Esophagus squamous epithelium (tissue), 5 donors: ENCODE data around the gene MRPS26. TPM values are rescaled to one million over a fixed set of nuclear protein-coding genes. Genes with fewer than 3 reads are reported as not detected.

Experiments used
- DNase-seq: peaks from one replicate; lab custom pipeline; 2025; lab: John Stamatoyannopoulos, UW
- H3K27ac ChIP-seq, 4 donors: fragments of 200-600 bp; sonication (generic); one replicate each; pipeline ENCODE4 v1.5.1; 2016 to 2019; ENCODE audit warnings: mild to moderate bottlenecking in 1 of 4
- H3K27me3 ChIP-seq, 4 donors: fragments of 200-600 bp; sonication (generic); 1 replicate in 3 of 4; 2 replicates in 1 of 4; pipeline versions ENCODE4 v1.5.1 to v1.6.0; 2017 to 2021; ENCODE audit warnings: antibody characterized with exemption in 1 of 4
- H3K36me3 ChIP-seq, 3 donors: fragments of 200-600 bp; sonication (generic); one replicate each; pipeline ENCODE4 v1.5.1; 2016 to 2019
- H3K4me1 ChIP-seq, 3 donors: fragments of 200-600 bp; sonication (generic); one replicate each; pipeline ENCODE4 v1.5.1; 2017 to 2019
- H3K4me3 ChIP-seq, 4 donors: fragments of 200-600 bp; sonication (generic); 1 replicate in 3 of 4; 2 replicates in 1 of 4; pipeline ENCODE4 v1.5.1; 2016 to 2019; ENCODE audit warnings: mild to moderate bottlenecking in 2 of 4, moderate library complexity in 1 of 4
- H3K9me3 ChIP-seq, 3 donors: fragments of 200-600 bp; sonication (generic); one replicate each; pipeline ENCODE4 v1.5.1; 2016 to 2019
- CTCF ChIP-seq, 6 experiments: fragments of 450-650 bp in 4 of 6; fragments of 200-600 bp in 2 of 6; sonication (generic) in 2 of 6; IDR thresholded peaks; one replicate each; pipeline ENCODE4 v1.5.1; 2016 to 2019; ENCODE audit warnings: antibody characterized with exemption in 6 of 6, mild to moderate bottlenecking in 4 of 6, moderate library complexity in 4 of 6
- POLR2A ChIP-seq, 4 donors: fragments of 450-650 bp; IDR thresholded peaks; one replicate each; pipeline ENCODE4 v1.6.1; 2017; ENCODE audit warnings: antibody characterized with exemption in 4 of 4, mild to moderate bottlenecking in 4 of 4, moderate library complexity in 3 of 4
- WGBS, 2 donors: methylation state at CpG; one replicate each; pipeline ENCODE4 v1.1.5; 2018; 5-methylcytosine and 5-hydroxymethylcytosine counted together
- intact Hi-C: fragments of 100-400 bp; cut with DNase I; formaldehyde crosslinking; loops from one replicate; pipeline ENCODE4 v1.15.0; 2022
- total RNA-seq, 4 donors: library from RNA; depleted of rRNA; stranded (reverse); fragments of >200 nt; gene quantifications; one replicate each; pipeline ENCODE4 v1.1.0, GENCODE V29; 2016
- donor health status: DM: yes; HTN: yes; CAD: no.

Gene MRPS26
- total RNA-seq, 4 donors from 2014 or later = 39.5 to 60.7 (median 50.9) TPM

- no peak for DNase-seq
- TF ChIP-seq POLR2A (IDR thresholded peaks at IDR 0.05) = no peak
- TF ChIP-seq CTCF (IDR thresholded peaks at IDR 0.05) = no peak
- H3K27me3 ChIP-seq = peaks cover 0 to 74% (median 10%) of the 10 kb centered on the region in 4 donors
- 95 to 100% methylated on average over 3 to 4 of the region's 8 CpGs for WGBS, 2 donors
- H3K9me3 ChIP-seq = no peaks in the 10 kb centered on the region
- no peaks in the 10 kb centered on the region for H3K36me3 ChIP-seq
- H3K4me1 ChIP-seq = peaks cover 5 to 24% (median 13%) of the 10 kb centered on the region in 3 donors
- intact Hi-C loops = no loop called here
- no peak overlapping the region for H3K27ac ChIP-seq
- H3K4me3 ChIP-seq = no peak overlapping the region
These were observed 39.8 kb downstream of the MRPS26 start for GRCh38 chr20:3085571-3086072.

GRCh38 chr20:3088031-3088430 is 42.2 kb downstream of the MRPS26 start:
- TF ChIP-seq CTCF (IDR thresholded peaks at IDR 0.05) (no peak), POLR2A (IDR thresholded peaks at IDR 0.05) (no peak)
- Histone ChIP-seq H3K27me3 (peaks cover 3 to 74% (median 4%) of the 10 kb centered on the region in 4 donors), H3K9me3 (no peaks in the 10 kb centered on the region), H3K4me1 (peaks cover 6 to 13% (median 6%) of the 10 kb centered on the region in 3 donors), H3K4me3 (no peak overlapping the region), H3K27ac (no peak overlapping the region), H3K36me3 (no peaks in the 10 kb centered on the region)
- 78 to 85% methylated on average over 3 to 7 of the region's 7 CpGs for WGBS, 2 donors
- no peak for DNase-seq
- intact Hi-C loops = no loop called here

GRCh38 chr20:3090565-3090964 is 44.7 kb downstream of the MRPS26 start:
- H3K27me3 ChIP-seq = peaks cover 0 to 66% (median 4%) of the 10 kb centered on the region in 4 donors
- intact Hi-C loops = no loop called here
- H3K4me1 ChIP-seq = peaks cover 2 to 12% (median 5%) of the 10 kb centered on the region in 3 donors

GRCh38 chr20:3092611-3093379 is 46.9 kb downstream of the MRPS26 start:
- TF ChIP-seq POLR2A (IDR thresholded peaks at IDR 0.05) (no peak), CTCF (IDR thresholded peaks at IDR 0.05) (no peak)
- peaks cover 2 to 12% (median 5%) of the 10 kb centered on the region in 3 donors for H3K4me1 ChIP-seq
- WGBS, 2 donors = 7 to 19% methylated on average over 14 to 29 of the region's 81 CpGs
- peaks cover 0 to 62% (median 4%) of the 10 kb centered on the region in 4 donors for H3K27me3 ChIP-seq
- DNase-seq = no peak
- intact Hi-C loops = no loop called here
- H3K4me3 ChIP-seq = peak overlapping the region; percentile 6 to 56 (median 26)
- no peaks in the 10 kb centered on the region for H3K36me3 ChIP-seq
- no peaks in the 10 kb centered on the region for H3K9me3 ChIP-seq
- no peak overlapping the region for H3K27ac ChIP-seq

More at GRCh38 chr20:3090565-3090964, 44.7 kb downstream of the MRPS26 start:
- DNase-seq = no peak
- Histone ChIP-seq H3K4me3 (no peak overlapping the region), H3K9me3 (no peaks in the 10 kb centered on the region), H3K36me3 (no peaks in the 10 kb centered on the region), H3K27ac (no peak overlapping the region)
- 0% methylated on average over 1 of the region's 1 CpG for WGBS, 2 donors
- TF ChIP-seq CTCF (IDR thresholded peaks at IDR 0.05) (no peak), POLR2A (IDR thresholded peaks at IDR 0.05) (no peak)

GRCh38 chr20:3093861-3094361 is 48.1 kb downstream of the MRPS26 start:
- H3K27me3 ChIP-seq = peaks cover 0 to 59% (median 4%) of the 10 kb centered on the region in 4 donors
- WGBS, 2 donors = 43 to 47% methylated on average over 3 to 6 of the region's 10 CpGs
- DNase-seq = no peak

More at GRCh38 chr20:3093861-3094361, 48.1 kb downstream of the MRPS26 start:
- Histone ChIP-seq H3K36me3 (no peaks in the 10 kb centered on the region), H3K27ac (no peak overlapping the region), H3K9me3 (no peaks in the 10 kb centered on the region), H3K4me3 (no peak overlapping the region), H3K4me1 (peaks cover 2 to 12% (median 5%) of the 10 kb centered on the region in 3 donors)
- TF ChIP-seq CTCF (IDR thresholded peaks at IDR 0.05) (no peak), POLR2A (IDR thresholded peaks at IDR 0.05) (no peak)
- intact Hi-C loops = no loop called here
